CMK (cell line): ENCODE data around the gene PCDH15.
"Not testable (repeated sequence)": the region's sequence is repeated elsewhere in the genome, so short reads cannot be mapped to it uniquely, and the experiment has no call there.

Source experiments
- DNase-seq: peaks from one replicate; pipeline ENCODE4 v3.0.0-alpha.2; 2010; ENCODE audit warnings: low read depth

Gene PCDH15

GRCh38 chr10:53978301-53978700 lies 822.7 kb downstream of the PCDH15 start:
- DNase-seq, result no peak

- DNase-seq, result no peak
These were observed 823.8 kb downstream of the PCDH15 start for GRCh38 chr10:53977267-53977666.

- DNase-seq, result no peak
These were observed 843.6 kb downstream of the PCDH15 start for GRCh38 chr10:53957401-53957800.

- DNase-seq, result no peak
These were observed 845.9 kb downstream of the PCDH15 start for GRCh38 chr10:53955091-53955490.

GRCh38 chr10:53952698-53953630 lies 848.1 kb downstream of the PCDH15 start:
- DNase-seq, result no peak

GRCh38 chr10:53939654-53940053 lies 861.4 kb downstream of the PCDH15 start:
- DNase-seq, result no peak

GRCh38 chr10:53930648-53931047 lies 870.4 kb downstream of the PCDH15 start:
- DNase-seq, result no peak

GRCh38 chr10:53924051-53924700 lies 876.9 kb downstream of the PCDH15 start:
- DNase-seq, result not testable (repeated sequence)

- no peak for DNase-seq
These were observed 882.3 kb downstream of the PCDH15 start for GRCh38 chr10:53918755-53919154.

GRCh38 chr10:53909791-53910190 lies 891.2 kb downstream of the PCDH15 start:
- DNase-seq, result no peak

GRCh38 chr10:53904506-53905241 lies 896.4 kb downstream of the PCDH15 start:
- no peak for DNase-seq

- DNase-seq, result no peak
These were observed 897.3 kb downstream of the PCDH15 start for GRCh38 chr10:53903756-53904155.

GRCh38 chr10:53899463-53900160 lies 901.4 kb downstream of the PCDH15 start:
- DNase-seq, result no peak

GRCh38 chr10:53898532-53898931 lies 902.5 kb downstream of the PCDH15 start:
- DNase-seq, result no peak

GRCh38 chr10:53894145-53894544 lies 906.9 kb downstream of the PCDH15 start:
- no peak for DNase-seq

GRCh38 chr10:53893061-53893460 lies 908.0 kb downstream of the PCDH15 start:
- DNase-seq, result no peak

- no peak for DNase-seq
These were observed 914.4 kb downstream of the PCDH15 start for GRCh38 chr10:53886325-53887300.

GRCh38 chr10:53864846-53865245 lies 936.2 kb downstream of the PCDH15 start:
- DNase-seq, result no peak

GRCh38 chr10:53852450-53853175 lies 948.4 kb downstream of the PCDH15 start:
- DNase-seq, result no peak

- DNase-seq, result no peak
These were observed 954.2 kb downstream of the PCDH15 start for GRCh38 chr10:53846809-53847208.
